Calu3 (cell line): ENCODE results near the gene FAM185A. TPM values are rescaled to one million over a fixed set of nuclear protein-coding genes. Genes with fewer than 3 reads are reported as not detected.

ENCODE experiments used
- BruUV-seq: library from RNA; stranded (reverse); fragments of 400-500 nt; replicated peaks from 2 replicates; lab custom pipeline; 2021; lab: Mats Ljungman, UMichigan
- CTCF ChIA-PET: fragments of 300-600 bp; sonication (Branson Sonifier 250); formaldehyde crosslinking; loops from one replicate; lab custom pipeline; 2022; ENCODE audit warnings: antibody characterized with exemption; lab: Charles Lee
- DNase-seq: peaks from one replicate; pipeline ENCODE4 v3.0.0; 2022
- H3K27ac Mint-ChIP-seq: one replicate; pipeline ENCODE4 v1.8.0; 2022; ENCODE audit warnings: mixed read lengths; ENCODE audit not compliant: unreplicated experiment
- H3K27me3 Mint-ChIP-seq: one replicate; pipeline ENCODE4 v1.8.0; 2022; ENCODE audit warnings: mixed read lengths; ENCODE audit not compliant: unreplicated experiment
- H3K36me3 Mint-ChIP-seq: one replicate; pipeline ENCODE4 v1.8.0; 2022; ENCODE audit warnings: mild to moderate bottlenecking, moderate library complexity, mixed read lengths; ENCODE audit not compliant: insufficient read depth, unreplicated experiment
- H3K4me1 Mint-ChIP-seq: one replicate; pipeline ENCODE4 v1.8.0; 2022; ENCODE audit warnings: mild to moderate bottlenecking, low read depth, mixed read lengths; ENCODE audit not compliant: unreplicated experiment
- H3K4me3 Mint-ChIP-seq: one replicate; pipeline ENCODE4 v1.8.0; 2022; ENCODE audit warnings: mild to moderate bottlenecking, low read depth, moderate library complexity, mixed read lengths; ENCODE audit not compliant: unreplicated experiment
- H3K9me3 Mint-ChIP-seq: one replicate; pipeline ENCODE4 v1.8.0; 2022; ENCODE audit warnings: low read depth, mixed read lengths; ENCODE audit not compliant: unreplicated experiment
- CTCF ChIP-seq: fragments of 200-600 bp; IDR thresholded peaks from one replicate; pipeline ENCODE4 v1.8.0; 2022; ENCODE audit warnings: antibody characterized with exemption; ENCODE audit not compliant: unreplicated experiment
- intact Hi-C: fragments of 100-400 bp; cut with micrococcal nuclease; formaldehyde crosslinking; loops from one replicate; pipeline ENCODE4 v1.10.0; 2022; ENCODE audit not compliant: unreplicated experiment
- total RNA-seq: library from RNA; stranded (reverse); gene quantifications from 2 replicates; pipeline ENCODE4 v1.2.3, GENCODE V29; 2022

FAM185A gene
- total RNA-seq, 1 experiment from 2014 or later = 9.1 TPM

GRCh38 chr7:102841290-102841689 is 92.5 kb downstream of the FAM185A start:
- Mint-ChIP-seq H3K9me3 (no peaks in the 10 kb centered on the region), H3K4me1 (peaks cover 9% of the 10 kb centered on the region), H3K27me3 (no peaks in the 10 kb centered on the region), H3K36me3 (peaks cover 5% of the 10 kb centered on the region), H3K4me3 (no peak overlapping the region), H3K27ac (no peak overlapping the region)
- no peak for DNase-seq
- BruUV-seq = no TSS peak
- intact Hi-C loops = no loop called here
- CTCF ChIA-PET = no interaction called here
- TF ChIP-seq CTCF = no peak

- Mint-ChIP-seq H3K27me3 (no peaks in the 10 kb centered on the region), H3K36me3 (no peaks in the 10 kb centered on the region), H3K4me3 (no peak overlapping the region), H3K4me1 (no peaks in the 10 kb centered on the region), H3K9me3 (no peaks in the 10 kb centered on the region), H3K27ac (no peak overlapping the region)
- intact Hi-C loops = no loop called here
- no TSS peak for BruUV-seq
- TF ChIP-seq CTCF = no peak
- DNase-seq = no peak
- CTCF ChIA-PET = no interaction called here
Observed at GRCh38 chr7:102842284-102842683, 93.5 kb downstream of the FAM185A start.

- no peak for DNase-seq
- Mint-ChIP-seq H3K36me3 (no peaks in the 10 kb centered on the region), H3K4me3 (no peak overlapping the region), H3K4me1 (no peaks in the 10 kb centered on the region), H3K9me3 (no peaks in the 10 kb centered on the region), H3K27ac (no peak overlapping the region), H3K27me3 (no peaks in the 10 kb centered on the region)
- BruUV-seq = no TSS peak
- intact Hi-C loops = no loop called here
- no peak for TF ChIP-seq CTCF
- CTCF ChIA-PET = no interaction called here
Observed at GRCh38 chr7:102843850-102844249, 95.1 kb downstream of the FAM185A start.

- BruUV-seq = no TSS peak
- DNase-seq = no peak
- H3K4me3 Mint-ChIP-seq = no peak overlapping the region
- CTCF ChIA-PET = no interaction called here
- TF ChIP-seq CTCF = no peak
- no peak overlapping the region for H3K27ac Mint-ChIP-seq
- H3K36me3 Mint-ChIP-seq = no peaks in the 10 kb centered on the region
- intact Hi-C loops = no loop called here
- H3K27me3 Mint-ChIP-seq = no peaks in the 10 kb centered on the region
- H3K4me1 Mint-ChIP-seq = no peaks in the 10 kb centered on the region
- no peaks in the 10 kb centered on the region for H3K9me3 Mint-ChIP-seq
Observed at GRCh38 chr7:102845346-102845745, 96.5 kb downstream of the FAM185A start.

GRCh38 chr7:102849079-102849478 is 100.3 kb downstream of the FAM185A start:
- no peaks in the 10 kb centered on the region for H3K27me3 Mint-ChIP-seq
- no TSS peak for BruUV-seq
- no peak overlapping the region for H3K4me3 Mint-ChIP-seq
- no peak for TF ChIP-seq CTCF
- intact Hi-C loops = no loop called here
- DNase-seq = no peak
- no peak overlapping the region for H3K27ac Mint-ChIP-seq
- no peaks in the 10 kb centered on the region for H3K36me3 Mint-ChIP-seq
- CTCF ChIA-PET = no interaction called here
- no peaks in the 10 kb centered on the region for H3K9me3 Mint-ChIP-seq
- H3K4me1 Mint-ChIP-seq = no peaks in the 10 kb centered on the region
